Heart right ventricle (tissue), 16 donors: Measurements from ENCODE around the gene NKD2. TPM values are rescaled to one million over a fixed set of nuclear protein-coding genes. Genes with fewer than 3 reads are reported as not detected.

Source experiments
- ATAC-seq, 8 donors: fragments of 200-7000 bp; cut with Tn5 transposase; one replicate each; pipeline ENCODE4 v1.9.1; 2020; ENCODE audit warnings: mild to moderate bottlenecking in 8 of 8, moderate library complexity in 8 of 8, moderate number of reproducible peaks in 1 of 8
- DNase-seq, 2 donors: peaks; one replicate each; pipeline ENCODE4 v3.0.0-alpha.2; 2020
- H3K27ac ChIP-seq, 10 donors: fragments of 200-600 bp; sonication (generic) in 2 of 10; one replicate each; pipeline versions ENCODE4 v1.5.0 to v1.8.0; 2020 to 2022; ENCODE audit warnings: mild to moderate bottlenecking in 3 of 10
- H3K27me3 ChIP-seq, 7 donors: fragments of 200-600 bp; one replicate each; pipeline ENCODE4 v1.8.0; 2021 to 2022; ENCODE audit warnings: mild to moderate bottlenecking in 2 of 7
- H3K36me3 ChIP-seq, 9 donors: fragments of 200-600 bp; sonication (generic) in 1 of 9; one replicate each; pipeline versions ENCODE4 v1.5.0 to v1.8.0; 2020 to 2022; ENCODE audit warnings: mild to moderate bottlenecking in 2 of 9
- H3K4me1 ChIP-seq, 9 donors: fragments of 200-600 bp; sonication (generic) in 1 of 9; one replicate each; pipeline versions ENCODE4 v1.5.0 to v1.8.0; 2020 to 2022; ENCODE audit warnings: mild to moderate bottlenecking in 4 of 9
- H3K4me3 ChIP-seq, 10 donors: fragments of 200-600 bp; sonication (generic) in 2 of 10; one replicate each; pipeline versions ENCODE4 v1.5.0 to v1.8.0; 2020 to 2022; ENCODE audit warnings: mild to moderate bottlenecking in 7 of 10, moderate library complexity in 2 of 10
- H3K9me3 ChIP-seq, 11 donors: fragments of 200-600 bp in 10 of 11; sonication (generic) in 2 of 11; one replicate each; pipeline versions ENCODE4 v1.5.0 to v1.8.0; 2013 to 2022; ENCODE audit warnings: mild to moderate bottlenecking in 2 of 11, control low read depth in 1 of 11, moderate library complexity in 1 of 11
- WGBS, 2 donors: extraction: QIAGEN DNeasy Blood & Tissue Kit; methylation state at CpG; one replicate each; pipeline ENCODE4 v1.1.7; 2013; ENCODE audit warnings: inconsistent platforms in 1 of 2; 5-methylcytosine and 5-hydroxymethylcytosine counted together
- intact Hi-C, 10 donors: fragments of 100-400 bp; cut with DNase I; formaldehyde crosslinking; loops; one replicate each; pipeline versions ENCODE4 v1.11.1 to v1.14.2; 2022
- polyA plus RNA-seq, 2 donors: library from polyadenylated mRNA; stranded (reverse); fragments of 200-250 nt; gene quantifications; one replicate each; pipeline ENCODE4 v1.2.3, GENCODE V29; 2013
- total RNA-seq, 10 donors: library from RNA; stranded (reverse); fragmentation: NEBNext Ultra II Directional in 3 of 10; extraction: Animal tissue kit (Norgen Biotek cat#: 25700) in 3 of 10; gene quantifications; one replicate each; pipeline versions ENCODE4 v1.2.1 to v1.2.4, GENCODE V29; 2021 to 2023
- TF ChIP-seq, protein P1 (sequence below), 9 donors: fragments of 200-600 bp; sonication (generic) in 2 of 9; IDR thresholded peaks; one replicate each; pipeline versions ENCODE4 v1.5.0 to v1.8.0; 2021 to 2022; ENCODE audit warnings: antibody characterized with exemption in 9 of 9, mild to moderate bottlenecking in 5 of 9, moderate library complexity in 1 of 9
- donor health status: Arrhythmogenic right ventricular cardiomyopathy.
- donor health status: ischemic (EF 13 %, LVEDD 7.1; RV severe dilation, severe dysfunction).
- donor health status: healthy with polysubstance abuse.
- donor health status: DM: no; HTN: yes; CAD: no.
- donor health status: DM: no; HTN: no; CAD: no.
- donor health status: ischemic (EF 25% LVEDD 6.9; RV normal size, moderate dysfunction).
- donor health status: ischemic (EF 25% LVEDD 5.7; RV mildly dilated, moderate dysfunction).
- donor health status: healthy.
- donor health status: DM: yes; HTN: yes; CAD: no.
- donor health status: Ischemic cardiomyopathy.
- donor health status: ischemic (EF 35%, LVEDD 5.7; RV mildly dilated, moderate dysfunction).
- donor health status: nonischemic (EF 11% LVEDD 7.7; RV severe dilation, severe dysfunction).
- donor health status: DM: yes; HTN: yes; CAD: no.
- donor health status: PGD.
- donor health status: ischemic (EF 29% LVEDD 5.4; RV normal size, mild dysfunction).
- donor health status: nonischemic (EF 23%, LVEDD 6.1; RV moderate dilation, normal function).

NKD2 gene
- total and polyA plus RNA-seq, 12 donors = 0.31 to 12.7 (median 1.8) TPM

DNA sequence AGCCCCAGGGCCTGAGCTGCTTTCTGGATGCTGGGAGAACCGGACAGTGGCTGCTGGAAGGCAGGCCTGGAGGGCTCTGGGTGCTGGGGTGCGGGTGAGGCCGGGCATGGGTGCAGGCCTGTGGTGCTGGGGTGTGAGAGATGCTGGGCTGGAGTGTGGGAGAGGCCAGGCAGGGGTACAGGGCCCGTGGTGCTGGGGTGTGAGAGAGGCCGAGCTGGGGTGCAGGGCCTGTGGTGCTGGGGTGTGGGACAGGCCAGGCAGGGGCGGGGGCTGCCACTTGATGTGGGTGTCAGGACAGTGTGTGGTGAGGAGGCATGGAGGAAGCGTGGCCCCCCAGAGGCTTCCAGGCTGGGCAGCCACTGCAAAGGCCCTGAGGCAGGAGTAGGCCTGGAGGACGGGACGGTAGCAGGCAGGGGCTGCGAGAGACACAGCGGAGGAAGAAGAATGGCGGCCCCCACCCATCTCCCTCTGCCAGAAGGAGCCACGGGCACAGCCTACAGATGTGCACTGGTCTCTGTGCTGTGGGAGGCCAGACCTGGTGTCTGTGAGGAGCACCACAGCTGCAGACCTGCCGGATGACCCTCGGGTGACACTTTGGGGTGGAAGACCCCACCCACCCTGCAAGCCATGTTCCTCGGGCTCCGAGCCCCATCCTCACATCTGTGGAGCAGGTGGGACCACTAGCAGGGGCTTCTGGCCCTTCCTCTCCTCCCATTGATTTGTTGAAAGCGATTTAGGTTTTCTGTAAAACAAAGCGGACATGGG lies 9.3 kb downstream of the NKD2 start:
- Histone ChIP-seq H3K4me3 (no peak overlapping the region), H3K27ac (no peak overlapping the region), H3K9me3 (no peaks in the 10 kb centered on the region), H3K36me3 (no peaks in the 10 kb centered on the region), H3K27me3 (no peaks in the 10 kb centered on the region), H3K4me1 (peaks cover 0 to 4% (median 0%) of the 10 kb centered on the region in 9 donors)
- TF ChIP-seq, protein P1, sequence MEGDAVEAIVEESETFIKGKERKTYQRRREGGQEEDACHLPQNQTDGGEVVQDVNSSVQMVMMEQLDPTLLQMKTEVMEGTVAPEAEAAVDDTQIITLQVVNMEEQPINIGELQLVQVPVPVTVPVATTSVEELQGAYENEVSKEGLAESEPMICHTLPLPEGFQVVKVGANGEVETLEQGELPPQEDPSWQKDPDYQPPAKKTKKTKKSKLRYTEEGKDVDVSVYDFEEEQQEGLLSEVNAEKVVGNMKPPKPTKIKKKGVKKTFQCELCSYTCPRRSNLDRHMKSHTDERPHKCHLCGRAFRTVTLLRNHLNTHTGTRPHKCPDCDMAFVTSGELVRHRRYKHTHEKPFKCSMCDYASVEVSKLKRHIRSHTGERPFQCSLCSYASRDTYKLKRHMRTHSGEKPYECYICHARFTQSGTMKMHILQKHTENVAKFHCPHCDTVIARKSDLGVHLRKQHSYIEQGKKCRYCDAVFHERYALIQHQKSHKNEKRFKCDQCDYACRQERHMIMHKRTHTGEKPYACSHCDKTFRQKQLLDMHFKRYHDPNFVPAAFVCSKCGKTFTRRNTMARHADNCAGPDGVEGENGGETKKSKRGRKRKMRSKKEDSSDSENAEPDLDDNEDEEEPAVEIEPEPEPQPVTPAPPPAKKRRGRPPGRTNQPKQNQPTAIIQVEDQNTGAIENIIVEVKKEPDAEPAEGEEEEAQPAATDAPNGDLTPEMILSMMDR (IDR thresholded peaks at IDR 0.05) = no peak
- ATAC-seq = peak in 2 of 8 donors; percentile 17 to 29
- 95% methylated on average over 19 of the region's 19 CpGs for WGBS, 2 donors
- DNase-seq = peak in 1 of 2 donors; percentile 10
- intact Hi-C loops = loop anchor here in 1 of 10 donors (10.0 kb wide), 1 partner anchor 127 kb away; no protein-coding TSS in a partner anchor

DNA sequence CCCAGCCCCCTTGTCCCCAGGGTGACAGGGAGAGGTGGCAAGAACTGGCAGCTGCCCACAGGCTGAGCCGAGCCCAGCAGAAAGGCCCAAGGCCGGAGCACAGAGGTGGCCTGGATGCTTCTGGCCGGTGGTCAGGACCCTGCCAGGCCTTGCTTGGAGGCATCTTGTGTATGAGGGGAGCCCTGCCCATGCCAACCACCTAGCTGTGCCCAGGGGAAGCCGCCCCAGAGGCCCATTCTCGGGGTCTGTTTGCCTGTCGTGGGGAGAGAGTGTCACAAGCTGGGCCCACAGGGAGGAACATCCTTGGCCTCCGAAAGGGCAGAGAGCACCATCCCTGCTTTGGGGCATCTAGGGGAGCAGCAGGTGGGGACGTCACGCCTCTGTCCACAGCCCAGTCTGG lies 10.0 kb downstream of the NKD2 start:
- H3K4me1 ChIP-seq = peaks cover 0 to 4% (median 0%) of the 10 kb centered on the region in 9 donors
- DNase-seq (peak in 1 of 2 donors; percentile 5), ATAC-seq (no peak)
- no peaks in the 10 kb centered on the region for H3K9me3 ChIP-seq
- no peak overlapping the region for H3K4me3 ChIP-seq
- no peaks in the 10 kb centered on the region for H3K27me3 ChIP-seq
- intact Hi-C loops = loop anchor here in 1 of 10 donors (10.0 kb wide), 1 partner anchor 126 kb away; no protein-coding TSS in a partner anchor
- no peaks in the 10 kb centered on the region for H3K36me3 ChIP-seq
- 92 to 97% methylated on average over 9 of the region's 9 CpGs for WGBS, 2 donors
- TF ChIP-seq, protein P1 (IDR thresholded peaks at IDR 0.05) = no peak
- no peak overlapping the region for H3K27ac ChIP-seq

DNA sequence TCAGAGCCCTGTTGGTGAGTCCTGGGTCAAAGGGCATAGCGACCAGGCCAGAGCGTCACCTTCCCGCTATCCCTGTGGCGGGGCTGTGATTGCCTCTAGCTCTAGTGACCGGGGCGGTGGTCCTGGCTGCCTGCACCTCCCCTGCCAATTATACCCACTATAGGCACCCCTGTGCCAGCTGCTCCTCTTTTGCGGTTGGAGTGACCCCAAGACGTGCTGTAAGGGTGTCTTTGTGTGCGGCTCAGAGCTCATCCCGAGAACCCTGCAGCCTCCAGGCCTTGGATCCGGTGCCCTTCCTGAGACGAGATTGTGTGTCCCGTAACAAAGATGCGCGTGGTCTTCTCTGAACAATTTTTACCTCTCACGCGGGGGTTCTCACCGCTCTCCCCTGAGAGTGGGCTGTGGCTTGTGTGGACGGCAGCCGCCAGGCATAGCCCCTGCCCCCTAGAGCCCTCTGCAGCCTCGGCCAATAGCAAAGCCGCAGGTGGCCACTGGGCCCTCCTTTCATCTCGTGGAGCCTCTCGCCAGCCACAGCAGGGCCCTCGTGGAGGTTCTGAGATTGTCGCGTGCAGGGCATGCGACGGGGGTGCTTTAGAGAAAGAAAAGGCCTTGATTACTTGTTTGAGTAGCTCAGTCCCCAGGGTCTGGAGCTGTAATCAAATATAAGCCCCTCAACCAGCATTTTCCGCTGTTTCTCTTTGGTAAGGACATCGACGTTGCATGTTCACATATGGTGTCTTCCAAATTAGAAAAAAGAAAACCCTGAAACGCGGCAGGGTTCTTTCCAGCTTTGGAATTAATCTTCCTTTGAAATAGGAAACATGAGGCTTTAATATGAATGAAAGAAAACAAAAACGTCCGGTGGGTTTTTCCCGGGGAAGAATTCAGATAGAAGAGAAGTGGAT lies 10.7 kb downstream of the NKD2 start:
- DNase-seq (peak in 1 of 2 donors; percentile 5), ATAC-seq (no peak)
- H3K27me3 ChIP-seq = no peaks in the 10 kb centered on the region
- no peak overlapping the region for H3K27ac ChIP-seq
- TF ChIP-seq, protein P1 (IDR thresholded peaks at IDR 0.05) = no peak
- no peaks in the 10 kb centered on the region for H3K9me3 ChIP-seq
- WGBS, 2 donors = 83 to 86% methylated on average over 37 of the region's 37 CpGs
- H3K36me3 ChIP-seq = no peaks in the 10 kb centered on the region
- peaks cover 0 to 4% (median 0%) of the 10 kb centered on the region in 9 donors for H3K4me1 ChIP-seq
- intact Hi-C loops = loop anchor here in 1 of 10 donors (10.0 kb wide), 1 partner anchor 126 kb away; no protein-coding TSS in a partner anchor
- no peak overlapping the region for H3K4me3 ChIP-seq

DNA sequence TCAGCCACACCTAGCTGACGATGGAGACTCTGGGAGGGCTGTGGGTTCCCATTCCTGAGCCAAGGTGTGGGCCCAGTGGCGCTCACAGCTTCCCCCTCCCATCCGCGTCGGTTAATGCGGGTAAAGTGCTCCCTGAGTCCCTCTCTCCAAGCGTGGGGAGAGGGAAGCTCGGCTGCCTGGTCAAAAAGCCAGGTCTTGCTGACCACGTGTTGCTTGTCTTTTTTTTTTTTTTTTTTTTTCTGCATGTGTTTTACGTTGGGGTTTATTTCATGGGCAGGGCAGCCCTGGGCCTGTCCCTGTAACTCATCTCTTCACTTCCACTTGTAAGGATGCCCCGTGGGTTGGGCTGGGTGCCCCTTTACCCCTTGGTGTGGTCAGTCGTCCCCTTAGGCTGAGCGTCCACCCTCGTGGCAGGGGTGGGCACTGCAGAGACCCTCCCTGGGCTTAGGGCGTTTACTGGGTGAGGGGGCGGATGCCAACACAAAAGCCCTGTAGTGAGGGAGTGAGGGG lies 11.9 kb downstream of the NKD2 start:
- Histone ChIP-seq H3K27me3 (no peaks in the 10 kb centered on the region), H3K4me1 (peaks cover 0 to 4% (median 0%) of the 10 kb centered on the region in 9 donors), H3K9me3 (no peaks in the 10 kb centered on the region), H3K4me3 (no peak overlapping the region), H3K36me3 (no peaks in the 10 kb centered on the region), H3K27ac (no peak overlapping the region)
- WGBS, 2 donors = 82 to 84% methylated on average over 16 of the region's 16 CpGs
- TF ChIP-seq, protein P1 (IDR thresholded peaks at IDR 0.05) = no peak
- ATAC-seq = no peak
- intact Hi-C loops = no loop called here
- peak in 1 of 2 donors; percentile 8 for DNase-seq
